GM23248 (cell line): ENCODE data around the gene CEBPB. TPM values are rescaled to one million over a fixed set of nuclear protein-coding genes. Genes with fewer than 3 reads are reported as not detected.

Experiments
- DNase-seq: peaks from one replicate; pipeline ENCODE4 v3.0.0-alpha.2; 2015
- H2AFZ ChIP-seq: fragments of 200-600 bp; sonication (generic); 2 replicates; pipeline ENCODE4 v1.6.1; 2016; ENCODE audit warnings: antibody characterized with exemption
- H3F3A ChIP-seq: fragments of 200-600 bp; sonication (generic); 2 replicates; pipeline ENCODE4 v1.6.1; 2016; ENCODE audit warnings: mild to moderate bottlenecking, antibody characterized with exemption, mixed run types; ENCODE audit not compliant: insufficient read depth
- H3K27ac ChIP-seq: fragments of 200-600 bp; sonication (generic); 2 replicates; pipeline ENCODE4 v1.5.1; 2016; ENCODE audit warnings: mild to moderate bottlenecking
- H3K27me3 ChIP-seq: fragments of 200-600 bp; sonication (generic); replicated peaks from 2 replicates; pipeline ENCODE4 v1.6.1; 2016; ENCODE audit warnings: mild to moderate bottlenecking; ENCODE audit not compliant: insufficient read depth
- H3K36me3 ChIP-seq: fragments of 200-600 bp; sonication (generic); 2 replicates; pipeline ENCODE4 v1.6.1; 2016; ENCODE audit warnings: low read depth, mild to moderate bottlenecking
- H3K4me1 ChIP-seq: fragments of 200-600 bp; sonication (generic); 2 replicates; pipeline ENCODE4 v1.6.1; 2016; ENCODE audit warnings: mild to moderate bottlenecking; ENCODE audit not compliant: insufficient read depth
- H3K4me2 ChIP-seq: fragments of 200-600 bp; sonication (generic); one replicate; pipeline ENCODE4 v1.6.1; 2016; ENCODE audit warnings: mild to moderate bottlenecking; ENCODE audit not compliant: unreplicated experiment
- H3K4me3 ChIP-seq: fragments of 200-600 bp; sonication (generic); 2 replicates; pipeline ENCODE4 v1.5.1; 2016; ENCODE audit warnings: mild to moderate bottlenecking
- H3K79me2 ChIP-seq: fragments of 200-600 bp; sonication (generic); 2 replicates; pipeline ENCODE4 v1.6.1; 2016; ENCODE audit warnings: mild to moderate bottlenecking; ENCODE audit not compliant: insufficient read depth
- H3K9ac ChIP-seq: fragments of 200-600 bp; sonication (generic); 2 replicates; pipeline ENCODE4 v1.6.1; 2016; ENCODE audit warnings: mild to moderate bottlenecking
- H3K9me2 ChIP-seq: fragments of 200-600 bp; sonication (generic); 2 replicates; pipeline ENCODE4 v1.6.1; 2016; ENCODE audit warnings: mixed run types, mild to moderate bottlenecking, moderate library complexity; ENCODE audit not compliant: insufficient read depth
- H3K9me3 ChIP-seq: fragments of 200-600 bp; sonication (generic); one replicate; pipeline ENCODE4 v1.6.1; 2017; ENCODE audit warnings: low read depth
- H4K20me1 ChIP-seq: fragments of 200-600 bp; sonication (generic); 2 replicates; pipeline ENCODE4 v1.6.0; 2016; ENCODE audit not compliant: insufficient read depth
- EZH2 ChIP-seq: fragments of 200-600 bp; sonication (generic); IDR thresholded peaks from 2 replicates; pipeline ENCODE4 v1.6.1; 2018; ENCODE audit warnings: antibody characterized with exemption, mild to moderate bottlenecking; ENCODE audit not compliant: insufficient read depth, poor library complexity, severe bottlenecking
- EZH2phosphoT487 ChIP-seq: fragments of 200-600 bp; sonication (generic); IDR thresholded peaks from 2 replicates; pipeline ENCODE4 v1.6.1; 2018; ENCODE audit warnings: antibody characterized with exemption, moderate library complexity, mild to moderate bottlenecking, low read depth; ENCODE audit not compliant: insufficient read depth
- WGBS, 2 experiments: methylation state at CpG; one replicate each; pipeline ENCODE4 v1.1.6; 2015 to 2017; ENCODE audit warnings: low lambda C conversion rate in 2 of 2, low coverage in 1 of 2; ENCODE audit errors: missing lambda C conversion rate in 2 of 2; 5-methylcytosine and 5-hydroxymethylcytosine counted together
- in situ Hi-C: fragments of 300-500 bp; cut with MboI; formaldehyde crosslinking; loops from 2 replicates; pipeline ENCODE4 v1.15.0; 2020
- polyA plus RNA-seq: library from polyadenylated mRNA; unstranded; fragments of >200 nt; fragmentation: Nextera tagmentation; extraction: Ambion mirVana; gene quantifications from 2 replicates; pipeline ENCODE4 v1.2.1, GENCODE V29; 2016
- total RNA-seq: library from RNA; depleted of rRNA; stranded (reverse); fragments of >200 nt; shearing (Covaris generic); gene quantifications from 2 replicates; pipeline ENCODE4 v1.2.3, GENCODE V29; 2014

The CEBPB gene
- total and polyA plus RNA-seq, 2 experiments from 2014 or later = 47.1 to 73.8 TPM

- H2AFZ ChIP-seq = no peak overlapping the region
- peaks cover 39% of the 10 kb centered on the region for H3K79me2 ChIP-seq
- peak overlapping the region; percentile 99 for H3K9ac ChIP-seq
- peaks cover 23% of the 10 kb centered on the region; the same call in 1 of the 2 replicates for H3K36me3 ChIP-seq
- peaks cover 12% of the 10 kb centered on the region for H3K4me1 ChIP-seq
- WGBS, 2 experiments = 0 to 1% methylated on average over 55 to 76 of the region's 96 CpGs
- H3F3A ChIP-seq = peaks cover 38% of the 10 kb centered on the region
- no peaks in the 10 kb centered on the region for H4K20me1 ChIP-seq
- no peak for TF ChIP-seq EZH2
- TF ChIP-seq EZH2phosphoT487 = no peak
- H3K4me3 ChIP-seq = peak overlapping the region; percentile 92
- peak; percentile 77 for DNase-seq
- in situ Hi-C loops = loop anchor here (25.0 kb wide), 1 partner anchor 546 kb away; the partner anchor contains the start of gene PARD6B
- H3K27me3 ChIP-seq = no peaks in the 10 kb centered on the region
- peak overlapping the region; percentile 99 for H3K4me2 ChIP-seq
- H3K9me3 ChIP-seq = no peaks in the 10 kb centered on the region
- peak overlapping the region; percentile 98 for H3K27ac ChIP-seq
- no peaks in the 10 kb centered on the region for H3K9me2 ChIP-seq
Measured at GRCh38 chr20:50191544-50192363, 1.1 kb downstream of the CEBPB start.

GRCh38 chr20:50192364-50193198 lies 2.0 kb downstream of the CEBPB start:
- WGBS, 2 experiments = 0 to 1% methylated on average over 25 of the region's 25 CpGs

GRCh38 chr20:50193199-50193835 lies 2.7 kb downstream of the CEBPB start:
- H3K4me1 ChIP-seq = peaks cover 12% of the 10 kb centered on the region
- no peak overlapping the region for H2AFZ ChIP-seq
- TF ChIP-seq EZH2phosphoT487 = no peak
- in situ Hi-C loops = loop anchor here (25.0 kb wide), 1 partner anchor 544 kb away; the partner anchor contains the start of gene PARD6B
- H3K27me3 ChIP-seq = no peaks in the 10 kb centered on the region
- peak overlapping the region; percentile 99 for H3K4me2 ChIP-seq
- H3K36me3 ChIP-seq = peaks cover 23% of the 10 kb centered on the region; the same call in 1 of the 2 replicates
- H3K9ac ChIP-seq = peak overlapping the region; percentile 99
- peak; percentile 79 for DNase-seq
- no peaks in the 10 kb centered on the region for H4K20me1 ChIP-seq
- H3K9me3 ChIP-seq = no peaks in the 10 kb centered on the region
- peaks cover 39% of the 10 kb centered on the region for H3K79me2 ChIP-seq
- H3K27ac ChIP-seq = peak overlapping the region; percentile 98
- peak overlapping the region; percentile 92 for H3K4me3 ChIP-seq
- no peaks in the 10 kb centered on the region for H3K9me2 ChIP-seq
- peaks cover 37% of the 10 kb centered on the region for H3F3A ChIP-seq
- 2 to 3% methylated on average over 10 of the region's 10 CpGs for WGBS, 2 experiments

More at GRCh38 chr20:50192364-50193198, 2.0 kb downstream of the CEBPB start:
- TF ChIP-seq EZH2phosphoT487 (0 out of 2 replicates have a peak, but pooled peaks have one; percentile 67), EZH2 (no peak)
- Histone ChIP-seq H3K27ac (peak overlapping the region; percentile 98), H3K9ac (peak overlapping the region; percentile 99), H3K4me2 (peak overlapping the region; percentile 99), H3K9me2 (no peaks in the 10 kb centered on the region), H4K20me1 (no peaks in the 10 kb centered on the region), H3F3A (peaks cover 42% of the 10 kb centered on the region), H3K4me3 (peak overlapping the region; percentile 92), H3K79me2 (peaks cover 39% of the 10 kb centered on the region), H3K9me3 (no peaks in the 10 kb centered on the region), H3K36me3 (peaks cover 23% of the 10 kb centered on the region; the same call in 1 of the 2 replicates), H2AFZ (no peak overlapping the region), H3K27me3 (no peaks in the 10 kb centered on the region), H3K4me1 (peaks cover 12% of the 10 kb centered on the region)
- DNase-seq = peak; percentile 97
- in situ Hi-C loops = loop anchor here (25.0 kb wide), 1 partner anchor 545 kb away; the partner anchor contains the start of gene PARD6B
